GM13977 (cell line): Measurements from ENCODE around the gene SCYGR6.

ENCODE experiments used
- DNase-seq: peaks from one replicate; pipeline ENCODE4 v3.0.0; 2012; ENCODE audit warnings: low spot score
- CTCF ChIP-seq: IDR thresholded peaks from 2 replicates; pipeline ENCODE4 v1.5.1; 2012; ENCODE audit warnings: mild to moderate bottlenecking, control low read depth; ENCODE audit not compliant: insufficient read depth; ENCODE audit errors: extremely low read depth, missing control alignments
- in situ Hi-C: fragments of 300-500 bp; cut with MboI; formaldehyde crosslinking; loops from one replicate; pipeline ENCODE4 v1.12.0; 2022; ENCODE audit warnings: low sequenced_read_pairs, low pct_unique_long_range_greater_than_20kb, mixed read lengths, inconsistent platforms; ENCODE audit not compliant: unreplicated experiment

SCYGR6 gene

GRCh38 chr2:227703280-227703732 lies 21.3 kb downstream of the SCYGR6 start:
- in situ Hi-C loops: no loop called here
- DNase-seq: no peak
- TF ChIP-seq CTCF: no peak

DNA sequence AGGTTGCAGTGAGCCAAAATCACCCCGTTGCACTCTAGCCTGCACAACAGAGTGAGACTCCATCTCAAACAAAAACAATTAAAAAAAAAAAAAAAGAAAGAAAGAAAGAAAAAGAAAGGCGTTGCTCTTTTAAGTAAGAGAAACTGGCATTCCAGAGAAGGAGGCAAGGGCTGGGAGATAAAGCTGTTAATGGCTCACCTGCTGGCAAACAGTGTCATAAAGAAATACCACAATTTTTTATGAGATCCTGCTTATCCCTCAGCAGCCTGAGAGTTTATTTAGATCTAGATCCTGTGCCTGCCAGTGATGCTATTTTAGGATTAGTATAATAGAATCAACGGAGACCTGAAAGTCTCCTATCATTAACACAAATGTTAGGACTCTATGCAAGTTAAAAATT lies 23.0 kb downstream of the SCYGR6 start:
- TF ChIP-seq CTCF: no peak
- no peak for DNase-seq
- in situ Hi-C loops: no loop called here

DNA sequence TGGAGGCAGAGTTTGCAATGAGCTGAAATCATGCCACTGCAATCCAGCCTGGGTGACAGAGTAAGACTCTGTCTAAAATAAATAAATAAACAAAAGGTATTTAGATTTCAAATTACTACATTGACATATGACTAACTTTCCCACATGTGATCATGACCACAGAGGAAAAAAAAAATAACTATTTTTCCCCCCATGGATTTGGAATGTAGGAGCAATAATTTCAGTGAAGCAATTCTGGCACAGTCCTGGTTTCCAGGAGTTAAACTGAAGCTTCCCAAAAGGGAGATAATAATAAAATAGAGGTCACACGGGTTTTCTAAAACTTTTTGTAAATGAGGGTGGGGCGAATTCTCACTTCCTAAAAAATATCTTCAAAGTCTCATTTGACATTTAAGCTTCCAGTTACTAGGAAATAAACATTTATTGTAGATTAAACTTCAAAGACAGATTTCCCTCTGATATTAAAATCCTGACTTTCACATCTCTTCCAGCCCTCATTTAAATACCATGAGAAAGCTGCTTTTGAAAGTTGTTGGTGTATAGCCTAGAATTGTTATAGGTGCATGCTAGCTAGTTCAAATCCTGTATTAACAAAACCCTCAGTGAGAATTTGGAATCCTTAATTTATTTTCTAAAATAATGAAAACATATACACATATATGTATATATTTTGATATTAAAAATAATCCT lies 27.4 kb downstream of the SCYGR6 start:
- in situ Hi-C loops: no loop called here
- no peak for DNase-seq
- TF ChIP-seq CTCF: no peak

GRCh38 chr2:227687189-227687588 lies 37.4 kb downstream of the SCYGR6 start:
- no peak for TF ChIP-seq CTCF
- in situ Hi-C loops: no loop called here
- DNase-seq: no peak

GRCh38 chr2:227684258-227684657 lies 40.3 kb downstream of the SCYGR6 start:
- TF ChIP-seq CTCF: no peak
- in situ Hi-C loops: no loop called here
- DNase-seq: no peak

DNA sequence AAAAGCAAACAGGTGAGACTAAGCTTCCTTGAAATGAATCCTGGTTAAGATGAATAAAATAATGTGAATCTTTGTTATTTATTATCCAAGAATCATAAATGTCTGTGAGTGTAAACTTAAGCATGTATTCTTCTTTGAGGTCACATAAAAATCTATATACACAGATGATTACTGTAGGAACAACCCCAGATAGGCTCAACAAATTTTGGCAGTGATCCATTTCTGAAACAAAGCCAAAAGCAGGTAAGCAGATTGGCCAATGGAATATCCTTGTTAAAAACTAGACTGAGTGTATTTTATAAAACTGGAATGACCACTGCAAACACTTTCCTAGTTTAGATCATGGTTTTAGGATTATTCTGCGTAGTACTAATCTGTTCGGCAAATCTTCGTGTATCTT lies 46.6 kb downstream of the SCYGR6 start:
- in situ Hi-C loops: no loop called here
- TF ChIP-seq CTCF: no peak

More for the DNA sequence above, 46.6 kb downstream of the SCYGR6 start:
- no peak for DNase-seq
